CD8-positive, alpha-beta memory T cell (primary cell): ENCODE measurements around the gene MFSD1. TPM values are rescaled to one million over a fixed set of nuclear protein-coding genes. Genes with fewer than 3 reads are reported as not detected.

Experiments
- CTCF ChIA-PET: fragments of 350-600 bp; sonication (Branson Sonifier 250); formaldehyde crosslinking; loops from one replicate; lab custom pipeline; 2021; ENCODE audit warnings: antibody characterized with exemption; lab: Charles Lee
- POLR2A ChIA-PET: fragments of 350-600 bp; sonication (Branson Sonifier 250); formaldehyde crosslinking; loops from one replicate; lab custom pipeline; 2021; ENCODE audit warnings: antibody characterized with exemption; lab: Charles Lee
- DNase-seq, 5 donors: peaks; one replicate each; pipeline versions ENCODE4 v3.0.0 to v3.0.0-alpha.2; 2020 to 2022; ENCODE audit warnings: mixed read lengths in 1 of 5
- H3K27ac ChIP-seq: one replicate; pipeline ENCODE4 v1.7.0; 2013; ENCODE audit warnings: low read depth, mild to moderate bottlenecking, low read length, moderate library complexity
- H3K27me3 ChIP-seq: 2 replicates; pipeline ENCODE4 v1.7.0; 2013; ENCODE audit warnings: low read length, mild to moderate bottlenecking; ENCODE audit not compliant: insufficient read depth, poor library complexity, severe bottlenecking
- H3K36me3 ChIP-seq: 2 replicates; pipeline ENCODE4 v1.7.0; 2013; ENCODE audit warnings: mild to moderate bottlenecking, low read length, moderate library complexity; ENCODE audit not compliant: insufficient read depth
- H3K4me1 ChIP-seq: 2 replicates; pipeline ENCODE4 v1.7.0; 2013; ENCODE audit warnings: mild to moderate bottlenecking, low read length, moderate library complexity; ENCODE audit not compliant: insufficient read depth
- H3K4me3 ChIP-seq: 2 replicates; pipeline ENCODE4 v1.7.0; 2013; ENCODE audit warnings: mild to moderate bottlenecking, low read length
- H3K9me3 ChIP-seq: 2 replicates; pipeline ENCODE4 v1.7.0; 2013; ENCODE audit warnings: mild to moderate bottlenecking, low read length
- H3K27ac Mint-ChIP-seq, 8 donors: one replicate each; pipeline ENCODE4 v1.8.0; 2020 to 2021; ENCODE audit warnings: mixed read lengths in 8 of 8, mild to moderate bottlenecking in 6 of 8, inconsistent platforms in 3 of 8, moderate library complexity in 3 of 8
- H3K27me3 Mint-ChIP-seq, 2 donors: one replicate each; pipeline ENCODE4 v1.8.0; 2020 to 2021; ENCODE audit warnings: mixed read lengths in 2 of 2, mild to moderate bottlenecking in 1 of 2, moderate library complexity in 1 of 2
- H3K36me3 Mint-ChIP-seq, 3 donors: one replicate each; pipeline ENCODE4 v1.8.0; 2020 to 2021; ENCODE audit warnings: mixed read lengths in 3 of 3, inconsistent platforms in 1 of 3, mild to moderate bottlenecking in 1 of 3
- H3K4me1 Mint-ChIP-seq, 3 donors: one replicate each; pipeline ENCODE4 v1.8.0; 2020 to 2021; ENCODE audit warnings: mixed read lengths in 3 of 3, inconsistent platforms in 1 of 3, mild to moderate bottlenecking in 1 of 3
- H3K4me3 Mint-ChIP-seq, 7 donors: one replicate each; pipeline ENCODE4 v1.8.0; 2020 to 2021; ENCODE audit warnings: mixed read lengths in 7 of 7, mild to moderate bottlenecking in 6 of 7, moderate library complexity in 4 of 7, inconsistent platforms in 2 of 7
- H3K9me3 Mint-ChIP-seq, 5 donors: one replicate each; pipeline ENCODE4 v1.8.0; 2020 to 2022; ENCODE audit warnings: mixed read lengths in 5 of 5, mild to moderate bottlenecking in 3 of 5, moderate library complexity in 2 of 5, inconsistent platforms in 1 of 5
- polyA plus RNA-seq: library from polyadenylated mRNA; unstranded; fragments of 300-500 nt; fragmentation: Illumina TruSeq; gene quantifications from one replicate; pipeline ENCODE4 v1.2.3, GENCODE V29; 2021
- total RNA-seq, 2 experiments: library from RNA; stranded (reverse); gene quantifications; one replicate each; pipeline ENCODE4 v1.2.3, GENCODE V29; 2021

The MFSD1 gene
- total and polyA plus RNA-seq, 3 experiments from 2014 or later, result 25.3 to 53.0 (median 26.4) TPM

- Histone ChIP-seq H3K4me1 (no peaks in the 10 kb centered on the region), H3K27me3 (no peaks in the 10 kb centered on the region), H3K4me3 (no peak overlapping the region), H3K36me3 (no peaks in the 10 kb centered on the region), H3K27ac (no peak overlapping the region), H3K9me3 (no peaks in the 10 kb centered on the region)
- Mint-ChIP-seq H3K4me3 (no peak overlapping the region), H3K27me3 (no peaks in the 10 kb centered on the region), H3K27ac (no peak overlapping the region), H3K4me1 (no peaks in the 10 kb centered on the region), H3K36me3 (peaks cover 2 to 5% (median 5%) of the 10 kb centered on the region in 3 donors), H3K9me3 (no peaks in the 10 kb centered on the region)
- ChIA-PET POLR2A (no interaction called here), CTCF (interaction anchor here (1.1 kb wide), 1 partner anchor 39 kb away, joined by 3 read pairs; no protein-coding TSS in a partner anchor)
- no peak for DNase-seq
Measured at GRCh38 chr3:158766364-158766763, 35.5 kb upstream of the MFSD1 start.

DNA sequence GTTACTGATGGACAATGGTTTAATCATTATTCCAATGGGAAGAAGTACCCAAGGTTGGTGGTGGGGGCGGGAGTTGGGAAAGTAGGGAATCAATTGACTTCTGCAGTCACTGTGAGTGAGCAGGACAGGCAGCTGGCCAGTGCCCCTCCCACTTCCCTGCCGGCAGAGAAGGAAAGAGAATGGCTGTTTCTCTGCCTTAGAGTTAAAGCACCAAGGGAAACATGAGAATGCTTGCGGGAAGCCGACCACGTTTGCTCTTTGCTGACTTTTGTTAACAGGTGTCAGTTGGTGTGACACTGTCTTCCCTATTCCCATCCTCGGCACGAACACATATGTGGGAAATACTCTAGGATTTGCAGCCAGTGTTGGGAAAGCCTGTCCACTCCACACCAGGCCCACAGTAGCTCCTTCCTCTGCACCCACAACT is 33.5 kb upstream of the MFSD1 start:
- POLR2A ChIA-PET, result no interaction called here
- peaks cover 0 to 4% (median 2%) of the 10 kb centered on the region in 3 donors for H3K36me3 Mint-ChIP-seq
- no peaks in the 10 kb centered on the region for H3K4me1 Mint-ChIP-seq

DNA sequence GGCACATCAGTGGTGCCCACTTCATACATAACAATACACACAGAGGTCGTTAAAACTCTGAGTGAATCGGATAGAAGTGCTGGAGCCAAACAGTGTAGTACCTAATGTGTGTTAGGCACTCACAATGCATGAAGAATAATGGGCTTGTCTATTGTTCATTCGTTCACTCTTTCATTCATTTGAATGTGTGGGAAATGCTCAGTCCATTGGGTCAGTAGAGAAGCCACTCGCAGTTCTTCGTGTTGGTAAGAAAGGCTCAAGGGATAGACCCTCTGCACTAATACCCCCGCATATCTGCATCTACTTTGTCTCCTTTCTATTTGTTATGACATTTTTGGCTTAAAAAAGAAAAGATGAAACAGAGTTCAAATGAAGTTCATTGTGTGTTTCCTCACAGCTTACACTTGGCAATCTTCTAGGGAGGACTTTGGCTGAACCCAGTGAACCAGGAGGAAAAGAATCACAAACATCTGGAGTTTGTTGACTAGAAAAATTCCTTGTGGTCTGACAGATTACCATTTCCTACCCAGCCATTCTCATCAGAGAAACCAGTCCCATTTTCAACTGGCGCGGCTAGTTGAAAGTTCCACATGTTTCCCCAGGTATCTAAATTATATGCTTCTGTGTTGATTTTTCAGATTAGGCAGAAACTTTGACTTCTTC is 32.8 kb upstream of the MFSD1 start:
- POLR2A ChIA-PET, result no interaction called here
- Mint-ChIP-seq H3K36me3 (peaks cover 0 to 4% (median 2%) of the 10 kb centered on the region in 3 donors), H3K4me1 (no peaks in the 10 kb centered on the region)

More for the DNA sequence above, 33.5 kb upstream of the MFSD1 start:
- H3K27me3 ChIP-seq, result no peaks in the 10 kb centered on the region
- no peak overlapping the region for H3K27ac ChIP-seq
- no peaks in the 10 kb centered on the region for H3K9me3 ChIP-seq
- no peaks in the 10 kb centered on the region for H3K36me3 ChIP-seq
- H3K27me3 Mint-ChIP-seq, result no peaks in the 10 kb centered on the region
- H3K4me1 ChIP-seq, result no peaks in the 10 kb centered on the region
- no peaks in the 10 kb centered on the region for H3K9me3 Mint-ChIP-seq
- H3K4me3 Mint-ChIP-seq, result no peak overlapping the region
- CTCF ChIA-PET, result no interaction called here
- no peak overlapping the region for H3K4me3 ChIP-seq
- no peak overlapping the region for H3K27ac Mint-ChIP-seq
- DNase-seq, result no peak

GRCh38 chr3:158769549-158769948 is 32.3 kb upstream of the MFSD1 start:
- no peaks in the 10 kb centered on the region for H3K9me3 ChIP-seq
- no peak for DNase-seq
- Mint-ChIP-seq H3K9me3 (no peaks in the 10 kb centered on the region), H3K27ac (no peak overlapping the region), H3K27me3 (no peaks in the 10 kb centered on the region), H3K36me3 (peaks cover 0 to 4% (median 2%) of the 10 kb centered on the region in 3 donors), H3K4me3 (no peak overlapping the region), H3K4me1 (no peaks in the 10 kb centered on the region)
- H3K36me3 ChIP-seq, result no peaks in the 10 kb centered on the region
- H3K4me1 ChIP-seq, result no peaks in the 10 kb centered on the region
- CTCF ChIA-PET, result interaction anchor here (0.8 to 1.1 kb wide), 2 partner anchors 9 to 11 kb away, joined by 3 to 4 read pairs; no protein-coding TSS in a partner anchor
- H3K27ac ChIP-seq, result no peak overlapping the region
- POLR2A ChIA-PET, result no interaction called here
- no peak overlapping the region for H3K4me3 ChIP-seq
- no peaks in the 10 kb centered on the region for H3K27me3 ChIP-seq

More for the DNA sequence above, 32.8 kb upstream of the MFSD1 start:
- H3K27me3 Mint-ChIP-seq, result no peaks in the 10 kb centered on the region
- no peak overlapping the region for H3K4me3 Mint-ChIP-seq
- H3K27ac ChIP-seq, result no peak overlapping the region
- H3K36me3 ChIP-seq, result no peaks in the 10 kb centered on the region
- no peaks in the 10 kb centered on the region for H3K9me3 ChIP-seq
- CTCF ChIA-PET, result interaction anchor here (1.1 kb wide), 1 partner anchor 10 kb away, joined by 3 read pairs; no protein-coding TSS in a partner anchor
- H3K27ac Mint-ChIP-seq, result no peak overlapping the region
- no peaks in the 10 kb centered on the region for H3K9me3 Mint-ChIP-seq
- H3K27me3 ChIP-seq, result no peaks in the 10 kb centered on the region
- H3K4me1 ChIP-seq, result no peaks in the 10 kb centered on the region
- no peak for DNase-seq
- H3K4me3 ChIP-seq, result no peak overlapping the region

DNA sequence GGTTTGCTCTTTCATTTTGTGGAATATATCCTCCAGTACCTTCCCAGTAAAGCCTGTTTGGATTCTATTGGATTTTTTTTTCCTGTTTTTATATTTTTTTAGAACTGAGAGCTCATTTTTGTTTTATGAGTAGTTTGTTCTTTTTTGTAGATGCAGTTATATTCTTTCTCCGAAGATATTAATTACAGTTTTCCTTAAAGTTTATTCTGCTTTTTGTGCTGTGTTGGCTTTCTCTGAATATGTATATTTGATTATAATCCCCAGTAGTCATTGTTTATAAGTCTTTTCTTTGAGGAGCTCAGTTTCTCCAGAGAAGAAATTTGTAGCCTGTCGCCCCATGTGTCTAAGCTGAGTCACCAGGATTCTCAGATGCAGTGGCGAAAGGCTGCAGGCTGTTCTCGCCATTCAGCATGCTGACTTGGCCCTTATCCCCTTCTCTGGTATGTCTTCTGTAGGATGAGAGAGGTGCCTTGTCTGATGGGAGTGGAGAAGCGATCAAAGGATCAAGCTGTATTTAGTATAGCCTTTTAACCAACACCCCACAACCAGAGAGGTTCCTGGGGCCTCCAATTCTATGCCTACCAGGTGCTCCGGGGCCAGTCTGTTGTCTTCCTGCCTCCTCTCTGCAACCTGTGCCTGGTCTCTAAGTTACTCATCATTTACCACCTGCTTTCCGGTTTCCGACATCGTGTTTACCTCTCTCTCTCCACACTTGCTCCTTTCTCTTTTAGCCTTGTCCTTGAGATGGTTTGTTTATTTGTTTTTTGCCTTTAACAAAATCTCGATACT is 31.7 kb upstream of the MFSD1 start:
- H3K36me3 Mint-ChIP-seq, result peaks cover 0 to 2% (median 1%) of the 10 kb centered on the region in 3 donors
- no peak for DNase-seq
- no peaks in the 10 kb centered on the region for H3K4me1 Mint-ChIP-seq
- Histone ChIP-seq H3K27ac (no peak overlapping the region), H3K36me3 (no peaks in the 10 kb centered on the region), H3K9me3 (no peaks in the 10 kb centered on the region), H3K4me1 (no peaks in the 10 kb centered on the region), H3K4me3 (no peak overlapping the region), H3K27me3 (no peaks in the 10 kb centered on the region)
- no peak overlapping the region for H3K27ac Mint-ChIP-seq
- ChIA-PET POLR2A (no interaction called here), CTCF (interaction anchor here (0.8 to 1.1 kb wide), 2 partner anchors 8 to 11 kb away, joined by 3 to 4 read pairs; no protein-coding TSS in a partner anchor)
- H3K27me3 Mint-ChIP-seq, result no peaks in the 10 kb centered on the region
- no peaks in the 10 kb centered on the region for H3K9me3 Mint-ChIP-seq
- H3K4me3 Mint-ChIP-seq, result no peak overlapping the region

DNA sequence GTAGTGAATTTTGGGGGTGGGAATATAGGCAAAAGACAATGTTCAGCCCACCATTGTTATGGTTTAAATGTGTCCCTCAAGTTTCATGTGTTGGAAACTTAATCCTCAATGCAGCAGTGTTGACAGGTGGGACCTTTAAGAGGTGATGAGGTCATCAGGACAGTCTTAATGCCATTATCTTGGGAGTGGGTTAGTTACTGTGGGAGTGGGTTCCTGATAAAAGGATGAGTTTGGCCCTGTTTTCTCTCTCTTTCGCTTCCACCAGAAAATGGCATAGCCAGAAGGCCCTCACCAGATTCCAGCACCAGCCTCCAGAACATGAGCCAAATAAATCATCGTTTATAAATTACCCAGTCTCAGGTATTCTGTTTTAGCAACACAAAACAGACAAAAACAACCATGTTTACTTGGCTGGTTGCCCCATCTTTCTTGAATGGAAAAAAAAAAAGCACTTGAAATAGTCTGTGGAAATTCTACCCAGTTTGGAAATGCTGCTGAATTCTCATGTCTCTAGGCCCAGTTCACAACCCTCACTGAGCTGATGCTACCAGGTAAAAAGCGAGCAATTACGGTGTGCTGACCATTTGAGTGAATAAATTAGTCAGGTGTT is 31.0 kb upstream of the MFSD1 start:
- H3K4me1 ChIP-seq, result no peaks in the 10 kb centered on the region
- CTCF ChIA-PET, result no interaction called here
- Mint-ChIP-seq H3K36me3 (peaks cover 0 to 2% (median 0%) of the 10 kb centered on the region in 3 donors), H3K27ac (peak overlapping the region in 1 of 8 donors; percentile 34), H3K9me3 (no peaks in the 10 kb centered on the region), H3K4me3 (no peak overlapping the region), H3K27me3 (no peaks in the 10 kb centered on the region), H3K4me1 (peaks cover 0 to 5% (median 0%) of the 10 kb centered on the region in 3 donors)
- no peak overlapping the region for H3K27ac ChIP-seq
- no peak overlapping the region for H3K4me3 ChIP-seq
- POLR2A ChIA-PET, result no interaction called here
- no peak for DNase-seq
- no peaks in the 10 kb centered on the region for H3K36me3 ChIP-seq
- H3K9me3 ChIP-seq, result no peaks in the 10 kb centered on the region
- H3K27me3 ChIP-seq, result no peaks in the 10 kb centered on the region

DNA sequence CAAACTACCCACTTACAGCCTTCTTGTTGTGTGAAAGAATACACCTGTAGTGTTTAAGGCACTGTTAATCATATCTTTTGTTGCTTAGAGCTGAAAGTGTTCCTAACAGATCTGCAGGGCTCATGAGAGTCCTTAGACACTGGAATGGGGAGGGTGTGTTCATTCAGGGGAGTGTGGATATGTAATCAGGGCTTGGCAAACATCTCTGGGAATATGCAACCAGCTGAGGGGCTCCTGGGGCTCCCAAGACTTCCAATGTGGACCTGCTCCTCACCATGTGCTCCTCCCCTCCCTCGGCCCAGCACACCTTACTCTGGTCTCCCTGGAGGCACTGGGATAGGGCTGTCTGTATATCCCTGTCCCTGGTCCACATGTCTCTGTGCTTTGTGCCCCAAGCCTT is 30.3 kb upstream of the MFSD1 start:
- Histone ChIP-seq H3K9me3 (no peaks in the 10 kb centered on the region), H3K36me3 (no peaks in the 10 kb centered on the region), H3K4me3 (no peak overlapping the region), H3K27ac (no peak overlapping the region), H3K4me1 (no peaks in the 10 kb centered on the region), H3K27me3 (no peaks in the 10 kb centered on the region)
- CTCF ChIA-PET, result no interaction called here
- H3K36me3 Mint-ChIP-seq, result peaks cover 0 to 2% (median 0%) of the 10 kb centered on the region in 3 donors
- H3K27me3 Mint-ChIP-seq, result no peaks in the 10 kb centered on the region
- DNase-seq, result no peak
- POLR2A ChIA-PET, result no interaction called here
- peaks cover 0 to 7% (median 0%) of the 10 kb centered on the region in 3 donors for H3K4me1 Mint-ChIP-seq
- H3K27ac Mint-ChIP-seq, result peak overlapping the region in 1 of 8 donors; percentile 37
- H3K9me3 Mint-ChIP-seq, result no peaks in the 10 kb centered on the region
- H3K4me3 Mint-ChIP-seq, result no peak overlapping the region
